Measurements from ENCODE around the gene HNF1A.

- TF ChIP-seq SMAD5 (IDR thresholded peaks at IDR 0.05; ENCODE audit: low read depth) (no peak), STAT3 (IDR thresholded peaks at IDR 0.05; ENCODE audit: low read depth, low read length) (no peak), TAF1 (IDR thresholded peaks at IDR 0.05; ENCODE audit: borderline replicate concordance, low read depth, low read length) (no peak), POLR2AphosphoS5 (IDR thresholded peaks at IDR 0.05; ENCODE audit: low read length) (no peak), ZBTB33 (IDR thresholded peaks at IDR 0.05) (no peak), SPI1 (IDR thresholded peaks at IDR 0.05; ENCODE audit: borderline replicate concordance, insufficient read depth, low read depth, low read length) (no peak), CTCF (IDR thresholded peaks at IDR 0.05 in 2 of 3, conservative IDR thresholded peaks at IDR 0.05 in 1 of 3; ENCODE audit: control insufficient read depth in 2 of 3, extremely low read depth in 1 of 3, insufficient read depth in 1 of 3, low read depth in 3 of 3, low read length in 3 of 3) (no peak), MXI1 (IDR thresholded peaks at IDR 0.05; ENCODE audit: low read depth, low read length) (no peak), CBX5 (IDR thresholded peaks at IDR 0.05; ENCODE audit: low read depth) (no peak), SUPT20H (IDR thresholded peaks at IDR 0.05; ENCODE audit: borderline replicate concordance, control insufficient read depth, low read depth, low read length) (no peak), CBFB (IDR thresholded peaks at IDR 0.05; ENCODE audit: low read depth) (no peak)
These were observed 17.9 kb downstream of the HNF1A start for GRCh38 chr12:120996133-120996746.

All from GM12878 (cell line).